Transverse colon (tissue), 4 donors: ENCODE data around the gene CST1. TPM values are rescaled to one million over a fixed set of nuclear protein-coding genes. Genes with fewer than 3 reads are reported as not detected.

ENCODE experiments used
- DNase-seq: peaks from one replicate; pipeline ENCODE4 v3.0.0-alpha.2; 2019
- H3K27ac ChIP-seq, 4 donors: fragments of 200-600 bp; sonication (generic); 2 replicates each; pipeline ENCODE4 v1.5.1; 2016 to 2018; ENCODE audit warnings: inconsistent platforms in 4 of 4
- H3K27me3 ChIP-seq: fragments of 200-600 bp; sonication (generic); 2 replicates; pipeline ENCODE4 v1.5.1; 2017; ENCODE audit warnings: inconsistent platforms
- H3K36me3 ChIP-seq, 4 donors: fragments of 200-600 bp; sonication (generic); 2 replicates each; pipeline ENCODE4 v1.5.1; 2017 to 2019; ENCODE audit warnings: inconsistent platforms in 4 of 4
- H3K4me1 ChIP-seq, 4 donors: fragments of 200-600 bp; sonication (generic); 2 replicates each; pipeline ENCODE4 v1.5.1; 2017 to 2020; ENCODE audit warnings: inconsistent platforms in 4 of 4
- H3K4me3 ChIP-seq, 4 donors: fragments of 200-600 bp; sonication (generic); 1 replicate in 1 of 4; 2 replicates in 3 of 4; pipeline versions ENCODE4 v1.5.1 to v1.6.1; 2017 to 2019; ENCODE audit warnings: inconsistent platforms in 4 of 4
- H3K9me3 ChIP-seq, 2 donors: fragments of 200-600 bp; sonication (generic); 2 replicates each; pipeline ENCODE4 v1.5.1; 2017 to 2019; ENCODE audit warnings: inconsistent platforms in 2 of 2
- CTCF ChIP-seq, 5 experiments: fragments of 200-600 bp in 3 of 5; fragments of 450-650 bp in 2 of 5; sonication (generic) in 3 of 5; IDR thresholded peaks; 1 replicate in 2 of 5; 2 replicates in 3 of 5; pipeline ENCODE4 v1.5.1; 2016 to 2017; ENCODE audit warnings: antibody characterized with exemption in 5 of 5, inconsistent platforms in 3 of 5, mild to moderate bottlenecking in 2 of 5, moderate library complexity in 1 of 5
- EP300 ChIP-seq: sonication (generic); formaldehyde crosslinking; IDR thresholded peaks from one replicate; pipeline ENCODE4 v1.6.1; 2017; ENCODE audit warnings: antibody characterized with exemption, low read depth
- POLR2A ChIP-seq: fragments of 450-650 bp; IDR thresholded peaks from one replicate; pipeline ENCODE4 v1.6.1; 2016; ENCODE audit warnings: antibody characterized with exemption, mild to moderate bottlenecking, moderate library complexity
- POLR2AphosphoS5 ChIP-seq, 3 donors: sonication (generic); formaldehyde crosslinking; IDR thresholded peaks; one replicate each; pipeline ENCODE4 v1.6.1; 2016; ENCODE audit warnings: antibody characterized with exemption in 3 of 3
- WGBS, 2 donors: methylation state at CpG; one replicate each; pipeline ENCODE4 v1.1.5; 2018; ENCODE audit warnings: low coverage in 1 of 2; 5-methylcytosine and 5-hydroxymethylcytosine counted together
- in situ Hi-C, 4 donors: fragments of 200-750 bp; cut with MboI; loops; one replicate each; pipeline versions ENCODE4 v1.15.0 to v1.15.1; 2017; ENCODE audit warnings: low sequenced_read_pairs in 3 of 4, low pct_ligation_motif_present in 1 of 4, low pct_unique_long_range_greater_than_20kb in 1 of 4
- intact Hi-C: fragments of 100-400 bp; cut with DNase I; formaldehyde crosslinking; loops from one replicate; pipeline ENCODE4 v1.15.1; 2023; ENCODE audit warnings: low total_unique reads
- total RNA-seq, 4 donors: library from RNA; depleted of rRNA; stranded (reverse); fragments of >200 nt; gene quantifications; one replicate each; pipeline ENCODE4 v1.1.0, GENCODE V29; 2016

The CST1 gene
- total RNA-seq, 4 donors from 2014 or later, result not detected

GRCh38 chr20:23710771-23711170, 40.0 kb downstream of the CST1 start:
- H3K36me3 ChIP-seq, result no peaks in the 10 kb centered on the region
- DNase-seq, result no peak
- H3K9me3 ChIP-seq, result no peaks in the 10 kb centered on the region
- 81% methylated on average over 4 of the region's 4 CpGs; no CpG with 5 or more reads in 1 of the 2 donors for WGBS, 2 donors
- no peaks in the 10 kb centered on the region for H3K27me3 ChIP-seq
- no peak overlapping the region for H3K27ac ChIP-seq
- intact Hi-C loops (no loop called here), in situ Hi-C loops (no loop called here)
- H3K4me3 ChIP-seq, result no peak overlapping the region
- no peaks in the 10 kb centered on the region for H3K4me1 ChIP-seq
- TF ChIP-seq CTCF (IDR thresholded peaks at IDR 0.05) (no peak), POLR2A (no peak), POLR2AphosphoS5 (IDR thresholded peaks at IDR 0.05) (no peak), EP300 (no peak)

- Histone ChIP-seq H3K27ac (no peak overlapping the region), H3K36me3 (no peaks in the 10 kb centered on the region), H3K4me1 (no peaks in the 10 kb centered on the region), H3K27me3 (no peaks in the 10 kb centered on the region), H3K9me3 (no peaks in the 10 kb centered on the region), H3K4me3 (no peak overlapping the region)
- intact Hi-C loops, result no loop called here
- in situ Hi-C loops, result no loop called here
- no peak for TF ChIP-seq POLR2A
- no peak for TF ChIP-seq POLR2AphosphoS5 (IDR thresholded peaks at IDR 0.05)
- TF ChIP-seq EP300, result no peak
- no peak for TF ChIP-seq CTCF (IDR thresholded peaks at IDR 0.05)
- 81 to 86% methylated on average over 1 of the region's 1 CpG for WGBS, 2 donors
- DNase-seq, result no peak
These were observed 44.8 kb downstream of the CST1 start for GRCh38 chr20:23705895-23706294.

- TF ChIP-seq CTCF (IDR thresholded peaks at IDR 0.05), result no peak
- TF ChIP-seq EP300, result no peak
- no peak for TF ChIP-seq POLR2AphosphoS5 (IDR thresholded peaks at IDR 0.05)
- TF ChIP-seq POLR2A, result no peak
- intact Hi-C loops (no loop called here), in situ Hi-C loops (no loop called here)
- no peaks in the 10 kb centered on the region for H3K4me1 ChIP-seq
- WGBS, 2 donors, result 76 to 77% methylated on average over 4 of the region's 4 CpGs
- no peak for DNase-seq
- no peaks in the 10 kb centered on the region for H3K36me3 ChIP-seq
- H3K27ac ChIP-seq, result no peak overlapping the region
- no peak overlapping the region for H3K4me3 ChIP-seq
- H3K27me3 ChIP-seq, result no peaks in the 10 kb centered on the region
- H3K9me3 ChIP-seq, result no peaks in the 10 kb centered on the region
These were observed 48.7 kb downstream of the CST1 start for GRCh38 chr20:23702021-23702420.

- Histone ChIP-seq H3K4me1 (no peaks in the 10 kb centered on the region), H3K9me3 (no peaks in the 10 kb centered on the region), H3K27ac (no peak overlapping the region), H3K36me3 (no peaks in the 10 kb centered on the region), H3K4me3 (no peak overlapping the region), H3K27me3 (no peaks in the 10 kb centered on the region)
- TF ChIP-seq POLR2A (no peak), POLR2AphosphoS5 (IDR thresholded peaks at IDR 0.05) (no peak), CTCF (IDR thresholded peaks at IDR 0.05) (no peak)
- intact Hi-C loops (no loop called here), in situ Hi-C loops (no loop called here)
- no peak for DNase-seq
- 77 to 90% methylated on average over 2 to 3 of the region's 3 CpGs for WGBS, 2 donors
These were observed 49.8 kb downstream of the CST1 start for GRCh38 chr20:23700931-23701330.
